ENCODE results near the gene TRPM3. TPM values are rescaled to one million over a fixed set of nuclear protein-coding genes. Genes with fewer than 3 reads are reported as not detected.

The TRPM3 gene
- total RNA-seq, 1 experiment from 2014 or later: not detected

GRCh38 chr9:70874451-70874850 lies 247.0 kb downstream of the TRPM3 start:
- intact Hi-C loops (cut with micrococcal nuclease; ENCODE audit: unreplicated experiment): no loop called here

GRCh38 chr9:70873506-70873905 lies 247.9 kb downstream of the TRPM3 start:
- Histone ChIP-seq H3K4me1 (no peaks in the 10 kb centered on the region), H3K9me3 (no peaks in the 10 kb centered on the region), H3K27me3 (replicated peaks; ENCODE audit: control insufficient read depth, insufficient read depth, low read length) (no peaks in the 10 kb centered on the region), H3K36me3 (ENCODE audit: control insufficient read depth, insufficient read depth, low read length) (no peaks in the 10 kb centered on the region), H3K4me3 (ENCODE audit: low read depth, low read length) (no peak overlapping the region)
- Mint-ChIP-seq H3K27me3 (ENCODE audit: insufficient read depth, unreplicated experiment) (peaks cover 2% of the 10 kb centered on the region), H3K27ac (ENCODE audit: unreplicated experiment) (no peak overlapping the region), H3K4me1 (ENCODE audit: low read depth, unreplicated experiment) (no peaks in the 10 kb centered on the region), H3K9me3 (ENCODE audit: unreplicated experiment) (no peaks in the 10 kb centered on the region), H3K36me3 (ENCODE audit: insufficient read depth, unreplicated experiment) (no peaks in the 10 kb centered on the region), H3K4me3 (ENCODE audit: unreplicated experiment) (no peak overlapping the region)
- no TSS peak for BruUV-seq (replicated peaks)
- no peak for DNase-seq
- TF ChIP-seq CTCF (IDR thresholded peaks at IDR 0.05; ENCODE audit: insufficient read depth in 1 of 2, low read depth in 1 of 2, low read length in 1 of 2, severe bottlenecking in 1 of 2, unreplicated experiment in 1 of 2): no peak
- CTCF ChIA-PET: no interaction called here
- POLR2A ChIA-PET: no interaction called here
- intact Hi-C loops (cut with micrococcal nuclease; ENCODE audit: unreplicated experiment): no loop called here

More at GRCh38 chr9:70874451-70874850, 247.0 kb downstream of the TRPM3 start:
- Histone ChIP-seq H3K27me3 (replicated peaks; ENCODE audit: control insufficient read depth, insufficient read depth, low read length) (no peaks in the 10 kb centered on the region), H3K4me1 (no peaks in the 10 kb centered on the region), H3K36me3 (ENCODE audit: control insufficient read depth, insufficient read depth, low read length) (no peaks in the 10 kb centered on the region), H3K4me3 (ENCODE audit: low read depth, low read length) (no peak overlapping the region), H3K9me3 (no peaks in the 10 kb centered on the region)
- Mint-ChIP-seq H3K27ac (ENCODE audit: unreplicated experiment) (no peak overlapping the region), H3K4me3 (ENCODE audit: unreplicated experiment) (no peak overlapping the region), H3K36me3 (ENCODE audit: insufficient read depth, unreplicated experiment) (no peaks in the 10 kb centered on the region), H3K4me1 (ENCODE audit: low read depth, unreplicated experiment) (no peaks in the 10 kb centered on the region), H3K9me3 (ENCODE audit: unreplicated experiment) (no peaks in the 10 kb centered on the region), H3K27me3 (ENCODE audit: insufficient read depth, unreplicated experiment) (peaks cover 2% of the 10 kb centered on the region)
- ChIA-PET CTCF (no interaction called here), POLR2A (no interaction called here)
- no peak for TF ChIP-seq CTCF (IDR thresholded peaks at IDR 0.05; ENCODE audit: insufficient read depth in 1 of 2, low read depth in 1 of 2, low read length in 1 of 2, severe bottlenecking in 1 of 2, unreplicated experiment in 1 of 2)
- no peak for DNase-seq
- no TSS peak for BruUV-seq (replicated peaks)

- no peaks in the 10 kb centered on the region for H3K4me1 Mint-ChIP-seq (ENCODE audit: low read depth, unreplicated experiment)
- H3K27ac Mint-ChIP-seq (ENCODE audit: unreplicated experiment): no peak overlapping the region
- H3K36me3 Mint-ChIP-seq (ENCODE audit: insufficient read depth, unreplicated experiment): no peaks in the 10 kb centered on the region
- Histone ChIP-seq H3K4me3 (ENCODE audit: low read depth, low read length) (no peak overlapping the region), H3K9me3 (no peaks in the 10 kb centered on the region), H3K4me1 (no peaks in the 10 kb centered on the region), H3K36me3 (ENCODE audit: control insufficient read depth, insufficient read depth, low read length) (no peaks in the 10 kb centered on the region), H3K27me3 (replicated peaks; ENCODE audit: control insufficient read depth, insufficient read depth, low read length) (no peaks in the 10 kb centered on the region)
- intact Hi-C loops (cut with micrococcal nuclease; ENCODE audit: unreplicated experiment): loop anchor here (5.0 kb wide), 1 partner anchor 52 kb away; no protein-coding TSS in a partner anchor
- H3K9me3 Mint-ChIP-seq (ENCODE audit: unreplicated experiment): no peaks in the 10 kb centered on the region
- ChIA-PET CTCF (no interaction called here), POLR2A (no interaction called here)
- H3K27me3 Mint-ChIP-seq (ENCODE audit: insufficient read depth, unreplicated experiment): peaks cover 2% of the 10 kb centered on the region
- no peak for TF ChIP-seq CTCF (IDR thresholded peaks at IDR 0.05; ENCODE audit: insufficient read depth in 1 of 2, low read depth in 1 of 2, low read length in 1 of 2, severe bottlenecking in 1 of 2, unreplicated experiment in 1 of 2)
- BruUV-seq (replicated peaks): no TSS peak
- H3K4me3 Mint-ChIP-seq (ENCODE audit: unreplicated experiment): no peak overlapping the region
- DNase-seq: no peak
Measured at GRCh38 chr9:70868661-70869652, 252.5 kb downstream of the TRPM3 start.
